Measurements from ENCODE around the gene RNF157.
A peak's percentile ranks its signal among the peaks of the same experiment; 100 is the strongest.

Gene RNF157

GRCh38 chr17:76243826-76244679, 3.8 kb upstream of the RNF157 start:
- no peak for DNase-seq (ENCODE audit: low read depth)
- TF ChIP-seq CTCF (IDR thresholded peaks at IDR 0.05; ENCODE audit: insufficient read depth, low read depth, low read length, missing control alignments), result no peak
- no peak overlapping the region for H3K4me3 ChIP-seq (ENCODE audit: low read length)

GRCh38 chr17:76241691-76242255, 1.5 kb upstream of the RNF157 start:
- DNase-seq (ENCODE audit: low read depth), result no peak
- TF ChIP-seq CTCF (IDR thresholded peaks at IDR 0.05; ENCODE audit: insufficient read depth, low read depth, low read length, missing control alignments), result no peak
- H3K4me3 ChIP-seq (ENCODE audit: low read length), result no peak overlapping the region

- DNase-seq (ENCODE audit: low read depth), result no peak
- no peak for TF ChIP-seq CTCF (IDR thresholded peaks at IDR 0.05; ENCODE audit: insufficient read depth, low read depth, low read length, missing control alignments)
- H3K4me3 ChIP-seq (ENCODE audit: low read length), result peak overlapping the region; percentile 41
Observed at GRCh38 chr17:76241204-76241538, 878 bp upstream of the RNF157 start.

GRCh38 chr17:76239538-76240274, 587 bp downstream of the RNF157 start:
- TF ChIP-seq CTCF (IDR thresholded peaks at IDR 0.05; ENCODE audit: insufficient read depth, low read depth, low read length, missing control alignments), result no peak
- DNase-seq (ENCODE audit: low read depth), result no peak
- no peak overlapping the region for H3K4me3 ChIP-seq (ENCODE audit: low read length)

- no peak for DNase-seq (ENCODE audit: low read depth)
- no peak for TF ChIP-seq CTCF (IDR thresholded peaks at IDR 0.05; ENCODE audit: insufficient read depth, low read depth, low read length, missing control alignments)
- H3K4me3 ChIP-seq (ENCODE audit: low read length), result no peak overlapping the region
Observed at GRCh38 chr17:76238847-76239537, 1.3 kb downstream of the RNF157 start.

GRCh38 chr17:76237859-76238313, 2.4 kb downstream of the RNF157 start:
- TF ChIP-seq CTCF (IDR thresholded peaks at IDR 0.05; ENCODE audit: insufficient read depth, low read depth, low read length, missing control alignments), result no peak
- DNase-seq (ENCODE audit: low read depth), result peak; percentile 60
- no peak overlapping the region for H3K4me3 ChIP-seq (ENCODE audit: low read length)

Measured in epithelial cell of esophagus (primary cell).